H9 (cell line): Measurements from ENCODE around the gene TMEM132C. TPM values are rescaled to one million over a fixed set of nuclear protein-coding genes. Genes with fewer than 3 reads are reported as not detected.
A peak's percentile ranks its signal among the peaks of the same experiment; 100 is the strongest.

Experiments
- DNase-seq: peaks from one replicate; pipeline ENCODE4 v3.0.0-alpha.2; 2017
- H2AFZ ChIP-seq: one replicate; pipeline ENCODE4 v1.6.1; 2013; ENCODE audit warnings: mild to moderate bottlenecking, low read length, control low read depth, moderate library complexity
- H2AK5ac ChIP-seq: 2 replicates; pipeline ENCODE4 v1.6.1; 2013; ENCODE audit warnings: low read length, control low read depth, mixed read lengths; ENCODE audit not compliant: insufficient read length
- H2BK120ac ChIP-seq: one replicate; pipeline ENCODE4 v1.6.1; 2013; ENCODE audit warnings: low read depth, mild to moderate bottlenecking, low read length, control low read depth, inconsistent platforms; ENCODE audit not compliant: poor library complexity, severe bottlenecking
- H2BK12ac ChIP-seq: 2 replicates; pipeline ENCODE4 v1.6.1; 2013; ENCODE audit warnings: low read length, control low read depth, mixed read lengths, low read depth; ENCODE audit not compliant: insufficient read length
- H2BK15ac ChIP-seq: 2 replicates; pipeline ENCODE4 v1.6.1; 2013; ENCODE audit warnings: low read depth, low read length, control low read depth
- H2BK20ac ChIP-seq: one replicate; pipeline ENCODE4 v1.6.1; 2013; ENCODE audit warnings: low read depth, mild to moderate bottlenecking, low read length, control low read depth, inconsistent platforms; ENCODE audit not compliant: poor library complexity, severe bottlenecking
- H2BK5ac ChIP-seq: 2 replicates; pipeline ENCODE4 v1.6.1; 2013; ENCODE audit warnings: low read length, control low read depth, mixed read lengths; ENCODE audit not compliant: insufficient read length
- H3K14ac ChIP-seq: 2 replicates; pipeline ENCODE4 v1.6.1; 2013; ENCODE audit warnings: low read length, control low read depth; ENCODE audit not compliant: insufficient read depth
- H3K18ac ChIP-seq: 2 replicates; pipeline ENCODE4 v1.6.1; 2013; ENCODE audit warnings: low read depth, mild to moderate bottlenecking, mixed read lengths, low read length, control low read depth; ENCODE audit not compliant: insufficient read length
- H3K23ac ChIP-seq: 2 replicates; pipeline ENCODE4 v1.6.1; 2013; ENCODE audit warnings: low read length, control low read depth, mixed read lengths, low read depth; ENCODE audit not compliant: insufficient read length
- H3K23me2 ChIP-seq: 2 replicates; pipeline ENCODE4 v1.6.1; 2013; ENCODE audit warnings: low read depth, mild to moderate bottlenecking, mixed read lengths, low read length, control low read depth; ENCODE audit not compliant: insufficient read length, poor library complexity, severe bottlenecking
- H3K27ac ChIP-seq: 2 replicates; pipeline ENCODE4 v1.5.1; 2013; ENCODE audit warnings: low read length, control low read depth, mixed read lengths, low read depth; ENCODE audit not compliant: insufficient read length
- H3K27me3 ChIP-seq: 2 replicates; pipeline ENCODE4 v1.6.1; 2013; ENCODE audit warnings: low read length, control low read depth, inconsistent platforms; ENCODE audit not compliant: insufficient read depth
- H3K4ac ChIP-seq: 2 replicates; pipeline ENCODE4 v1.6.1; 2013; ENCODE audit warnings: low read depth, mild to moderate bottlenecking, control low read depth, inconsistent platforms, low read length, moderate library complexity
- H3K4me1 ChIP-seq: 2 replicates; pipeline ENCODE4 v1.6.1; 2013; ENCODE audit warnings: low read length, control low read depth, inconsistent platforms; ENCODE audit not compliant: insufficient read depth
- H3K4me2 ChIP-seq: 2 replicates; pipeline ENCODE4 v1.6.1; 2013; ENCODE audit warnings: low read length, control low read depth, mixed read lengths; ENCODE audit not compliant: insufficient read length, insufficient read depth
- H3K56ac ChIP-seq: 2 replicates; pipeline ENCODE4 v1.6.1; 2013; ENCODE audit warnings: low read depth, mild to moderate bottlenecking, mixed read lengths, low read length, control low read depth; ENCODE audit not compliant: insufficient read length
- H3K79me1 ChIP-seq: 2 replicates; pipeline ENCODE4 v1.6.1; 2013; ENCODE audit warnings: low read depth, mild to moderate bottlenecking, moderate library complexity, low read length, control low read depth, inconsistent platforms; ENCODE audit not compliant: insufficient read depth, poor library complexity, severe bottlenecking
- H3K79me2 ChIP-seq: 2 replicates; pipeline ENCODE4 v1.6.1; 2013; ENCODE audit warnings: low read length, control low read depth, inconsistent platforms; ENCODE audit not compliant: insufficient read depth
- H3K9ac ChIP-seq: 2 replicates; pipeline ENCODE4 v1.6.1; 2013; ENCODE audit warnings: low read length, control low read depth, mixed read lengths; ENCODE audit not compliant: insufficient read length; ENCODE audit errors: extremely low read depth
- H3K9me3 ChIP-seq: one replicate; pipeline ENCODE4 v1.6.1; 2013; ENCODE audit warnings: low read depth, low read length, inconsistent platforms; ENCODE audit not compliant: control insufficient read depth
- H3T11ph ChIP-seq: one replicate; pipeline ENCODE4 v1.6.1; 2013; ENCODE audit warnings: mild to moderate bottlenecking, low read length, control low read depth, inconsistent platforms
- H4K20me1 ChIP-seq: one replicate; pipeline ENCODE4 v1.6.1; 2013; ENCODE audit not compliant: control insufficient read depth, insufficient read length, insufficient read depth
- H4K5ac ChIP-seq: 2 replicates; pipeline ENCODE4 v1.6.1; 2013; ENCODE audit warnings: low read depth, mild to moderate bottlenecking, mixed read lengths, low read length, control low read depth; ENCODE audit not compliant: insufficient read length
- H4K8ac ChIP-seq: replicated peaks from 2 replicates; pipeline ENCODE4 v1.6.1; 2013; ENCODE audit warnings: low read length, control low read depth, mixed read lengths, low read depth; ENCODE audit not compliant: insufficient read length
- H4K91ac ChIP-seq: 2 replicates; pipeline ENCODE4 v1.6.1; 2013; ENCODE audit warnings: low read depth, mild to moderate bottlenecking, moderate library complexity, mixed read lengths, low read length, control low read depth; ENCODE audit not compliant: insufficient read length
- H3K27ac Mint-ChIP-seq, 3 experiments: 2 replicates in 2 of 3; 3 replicates in 1 of 3; pipeline ENCODE4 v1.8.0; 2020 to 2021; ENCODE audit warnings: mixed read lengths in 3 of 3, mild to moderate bottlenecking in 1 of 3, moderate library complexity in 1 of 3
- H3K27me3 Mint-ChIP-seq: 2 replicates; pipeline ENCODE4 v1.8.0; 2021; ENCODE audit warnings: low read depth, mild to moderate bottlenecking, moderate library complexity, mixed read lengths
- H3K36me3 Mint-ChIP-seq, 3 experiments: 2 replicates in 2 of 3; 3 replicates in 1 of 3; pipeline ENCODE4 v1.8.0; 2020 to 2021; ENCODE audit warnings: low read depth in 3 of 3, mixed read lengths in 3 of 3; ENCODE audit not compliant: insufficient read depth in 1 of 3
- H3K4me1 Mint-ChIP-seq, 2 experiments: 2 replicates each; pipeline ENCODE4 v1.8.0; 2020; ENCODE audit warnings: mixed read lengths in 2 of 2
- H3K4me3 Mint-ChIP-seq, 2 experiments: 2 replicates in 1 of 2; 3 replicates in 1 of 2; pipeline ENCODE4 v1.8.0; 2020 to 2021; ENCODE audit warnings: mild to moderate bottlenecking in 2 of 2, mixed read lengths in 2 of 2, moderate library complexity in 1 of 2
- H3K9me3 Mint-ChIP-seq, 2 experiments: 2 replicates in 1 of 2; 3 replicates in 1 of 2; pipeline ENCODE4 v1.8.0; 2020; ENCODE audit warnings: mild to moderate bottlenecking in 2 of 2, mixed read lengths in 2 of 2, moderate library complexity in 1 of 2
- WGBS: extraction: QIAGEN DNeasy Blood & Tissue Kit; methylation state at CpG from one replicate; pipeline ENCODE4 v1.1.7; 2013; ENCODE audit warnings: missing lambda C conversion rate, low lambda C conversion rate, mixed read lengths; ENCODE audit not compliant: insufficient read length; ENCODE audit errors: extremely low coverage; 5-methylcytosine and 5-hydroxymethylcytosine counted together
- total RNA-seq: library from RNA; stranded (reverse); gene quantifications from 2 replicates; pipeline ENCODE4 v1.2.1, GENCODE V29; 2021
- TF ChIP-seq, protein P1 (sequence below): fragments of 200-600 bp; sonication (generic); conservative IDR thresholded peaks from 3 replicates; pipeline ENCODE4 v1.8.0; 2021; ENCODE audit warnings: antibody characterized with exemption, mild to moderate bottlenecking

TMEM132C gene
- total RNA-seq, 1 experiment from 2014 or later: 0.22 TPM

DNA sequence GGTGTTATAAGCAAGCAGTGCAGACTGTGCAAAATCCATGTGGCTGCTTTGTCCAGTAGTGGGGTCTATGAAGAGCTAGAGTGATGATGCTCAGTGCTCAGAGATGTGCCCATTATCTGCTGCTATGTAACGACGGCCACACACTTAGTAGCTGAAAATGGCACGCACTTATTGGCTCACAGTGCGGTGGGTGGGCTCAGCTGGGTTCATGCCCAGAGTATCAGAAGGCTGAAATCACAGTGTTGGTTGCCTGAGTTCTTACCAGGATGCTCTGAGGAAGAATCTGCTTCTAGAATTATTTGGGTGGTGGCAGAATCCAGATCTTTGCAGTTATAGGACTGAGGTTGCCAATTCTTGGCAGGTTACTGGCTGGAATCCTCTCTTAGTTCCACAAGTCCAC is 432.1 kb downstream of the TMEM132C start:
- Histone ChIP-seq H3K4ac (no peak overlapping the region), H2AFZ (no peak overlapping the region), H2BK20ac (no peak overlapping the region), H4K91ac (no peak overlapping the region), H3K18ac (no peak overlapping the region), H3K14ac (no peak overlapping the region), H3K79me2 (no peaks in the 10 kb centered on the region), H4K5ac (no peak overlapping the region), H2AK5ac (no peak overlapping the region), H3K9me3 (no peaks in the 10 kb centered on the region), H3K23ac (no peak overlapping the region), H3K27ac (no peak overlapping the region), H3T11ph (no peak overlapping the region), H3K79me1 (no peaks in the 10 kb centered on the region), H3K4me1 (no peaks in the 10 kb centered on the region; the same call in 1 of the 2 replicates), H2BK120ac (no peak overlapping the region), H2BK15ac (no peak overlapping the region), H3K23me2 (no peaks in the 10 kb centered on the region), H4K20me1 (no peaks in the 10 kb centered on the region), H2BK12ac (no peak overlapping the region), H4K8ac (no peak overlapping the region), H3K4me2 (no peak overlapping the region), H2BK5ac (no peak overlapping the region), H3K56ac (no peak overlapping the region), H3K27me3 (no peaks in the 10 kb centered on the region), H3K9ac (no peak overlapping the region)
- WGBS: no CpG with 5 or more reads among the region's 4 CpGs
- Mint-ChIP-seq H3K4me3 (no peak overlapping the region), H3K27me3 (peaks cover 38% of the 10 kb centered on the region), H3K27ac (peak overlapping the region in 1 of 3 experiments; percentile 2; a peak in 1 of 7 replicates), H3K4me1 (peaks cover 5 to 8% of the 10 kb centered on the region in 2 experiments), H3K36me3 (no peaks in the 10 kb centered on the region), H3K9me3 (no peaks in the 10 kb centered on the region; a peak in 1 of 5 replicates)
- no peak for DNase-seq
- TF ChIP-seq, protein P1, sequence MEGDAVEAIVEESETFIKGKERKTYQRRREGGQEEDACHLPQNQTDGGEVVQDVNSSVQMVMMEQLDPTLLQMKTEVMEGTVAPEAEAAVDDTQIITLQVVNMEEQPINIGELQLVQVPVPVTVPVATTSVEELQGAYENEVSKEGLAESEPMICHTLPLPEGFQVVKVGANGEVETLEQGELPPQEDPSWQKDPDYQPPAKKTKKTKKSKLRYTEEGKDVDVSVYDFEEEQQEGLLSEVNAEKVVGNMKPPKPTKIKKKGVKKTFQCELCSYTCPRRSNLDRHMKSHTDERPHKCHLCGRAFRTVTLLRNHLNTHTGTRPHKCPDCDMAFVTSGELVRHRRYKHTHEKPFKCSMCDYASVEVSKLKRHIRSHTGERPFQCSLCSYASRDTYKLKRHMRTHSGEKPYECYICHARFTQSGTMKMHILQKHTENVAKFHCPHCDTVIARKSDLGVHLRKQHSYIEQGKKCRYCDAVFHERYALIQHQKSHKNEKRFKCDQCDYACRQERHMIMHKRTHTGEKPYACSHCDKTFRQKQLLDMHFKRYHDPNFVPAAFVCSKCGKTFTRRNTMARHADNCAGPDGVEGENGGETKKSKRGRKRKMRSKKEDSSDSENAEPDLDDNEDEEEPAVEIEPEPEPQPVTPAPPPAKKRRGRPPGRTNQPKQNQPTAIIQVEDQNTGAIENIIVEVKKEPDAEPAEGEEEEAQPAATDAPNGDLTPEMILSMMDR: no peak
